Tibial artery (tissue), 4 donors: ENCODE measurements around the gene N4BP2.

Source experiments
- DNase-seq, 2 donors: peaks; one replicate each; pipeline ENCODE4 v3.0.0-alpha.2; 2019
- H3K27ac ChIP-seq, 2 donors: fragments of 200-600 bp; sonication (generic) in 1 of 2; 1 replicate in 1 of 2; 2 replicates in 1 of 2; pipeline ENCODE4 v1.5.1; 2018 to 2019; ENCODE audit warnings: mild to moderate bottlenecking in 1 of 2
- H3K27me3 ChIP-seq, 2 donors: fragments of 200-600 bp; sonication (generic) in 1 of 2; one replicate each; pipeline versions ENCODE4 v1.5.1 to v1.6.0; 2016 to 2019
- H3K36me3 ChIP-seq, 3 donors: fragments of 200-600 bp; sonication (generic) in 2 of 3; one replicate each; pipeline ENCODE4 v1.5.1; 2016 to 2019; ENCODE audit warnings: mild to moderate bottlenecking in 2 of 3
- H3K4me1 ChIP-seq, 4 donors: fragments of 200-600 bp; sonication (generic) in 2 of 4; 1 replicate in 3 of 4; 2 replicates in 1 of 4; pipeline ENCODE4 v1.5.1; 2016 to 2019
- H3K4me3 ChIP-seq, 2 donors: fragments of 200-600 bp; sonication (generic) in 1 of 2; 1 replicate in 1 of 2; 2 replicates in 1 of 2; pipeline ENCODE4 v1.5.1; 2018 to 2019; ENCODE audit warnings: mild to moderate bottlenecking in 2 of 2
- H3K9me3 ChIP-seq, 3 donors: fragments of 200-600 bp; sonication (generic) in 1 of 3; one replicate each; pipeline ENCODE4 v1.5.1; 2016 to 2019
- CTCF ChIP-seq, 2 experiments: fragments of 200-600 bp in 1 of 2; fragments of 450-650 bp in 1 of 2; IDR thresholded peaks; one replicate each; pipeline ENCODE4 v1.5.1; 2017 to 2019; ENCODE audit warnings: antibody characterized with exemption in 2 of 2, mild to moderate bottlenecking in 1 of 2, moderate library complexity in 1 of 2
- intact Hi-C: fragments of 100-400 bp; cut with DNase I; formaldehyde crosslinking; loops from one replicate; pipeline ENCODE4 v1.15.0; 2023; ENCODE audit warnings: low total_unique reads

Gene N4BP2

GRCh38 chr4:40196724-40197281, 140.2 kb downstream of the N4BP2 start, which contains the start of gene RHOH:
RHOH (plus strand) TSS chr4:40197031; CDS start chr4:40243387, 46,356 bp downstream.
- Histone ChIP-seq H3K9me3 (no peaks in the 10 kb centered on the region), H3K4me1 (no peaks in the 10 kb centered on the region), H3K27ac (no peak within 1 kb of the TSS), H3K4me3 (no peak within 1 kb of the TSS), H3K36me3 (no peaks in the 10 kb centered on the region), H3K27me3 (peaks cover 0 to 7% of the 10 kb centered on the region in 2 donors)
- intact Hi-C loops = no loop called here
- DNase-seq = no peak
- no peak for TF ChIP-seq CTCF (IDR thresholded peaks at IDR 0.05)

GRCh38 chr4:40197879-40198689, 141.4 kb downstream of the N4BP2 start:
- H3K4me3 ChIP-seq = no peak overlapping the region

GRCh38 chr4:40199179-40199670, 142.6 kb downstream of the N4BP2 start:
- Histone ChIP-seq H3K36me3 (no peaks in the 10 kb centered on the region), H3K27ac (no peak overlapping the region), H3K27me3 (peaks cover 0 to 6% of the 10 kb centered on the region in 2 donors), H3K4me1 (no peaks in the 10 kb centered on the region), H3K9me3 (no peaks in the 10 kb centered on the region), H3K4me3 (no peak overlapping the region)
- intact Hi-C loops = no loop called here
- TF ChIP-seq CTCF (IDR thresholded peaks at IDR 0.05) = no peak
- no peak for DNase-seq

More at GRCh38 chr4:40197879-40198689, 141.4 kb downstream of the N4BP2 start:
- no peak for DNase-seq
- intact Hi-C loops = no loop called here
- TF ChIP-seq CTCF (IDR thresholded peaks at IDR 0.05) = no peak
- Histone ChIP-seq H3K27ac (no peak overlapping the region), H3K27me3 (peaks cover 0 to 7% of the 10 kb centered on the region in 2 donors), H3K36me3 (no peaks in the 10 kb centered on the region), H3K9me3 (no peaks in the 10 kb centered on the region), H3K4me1 (no peaks in the 10 kb centered on the region)

GRCh38 chr4:40199999-40200874, 143.6 kb downstream of the N4BP2 start:
- Histone ChIP-seq H3K36me3 (no peaks in the 10 kb centered on the region), H3K27me3 (peaks cover 0 to 2% of the 10 kb centered on the region in 2 donors), H3K9me3 (no peaks in the 10 kb centered on the region), H3K4me1 (no peaks in the 10 kb centered on the region), H3K4me3 (no peak overlapping the region), H3K27ac (no peak overlapping the region)
- intact Hi-C loops = no loop called here
- DNase-seq = no peak
- TF ChIP-seq CTCF (IDR thresholded peaks at IDR 0.05) = no peak
